ENCODE data around the gene FAM13A. TPM values are rescaled to one million over a fixed set of nuclear protein-coding genes. Genes with fewer than 3 reads are reported as not detected.

Gene FAM13A
- total and polyA plus RNA-seq, 9 of the 15 experiments (the other 6 are each of a cell fraction or from before 2014, with no cell fraction given) = 11.3 to 23.3 (median 14.7) TPM

DNA sequence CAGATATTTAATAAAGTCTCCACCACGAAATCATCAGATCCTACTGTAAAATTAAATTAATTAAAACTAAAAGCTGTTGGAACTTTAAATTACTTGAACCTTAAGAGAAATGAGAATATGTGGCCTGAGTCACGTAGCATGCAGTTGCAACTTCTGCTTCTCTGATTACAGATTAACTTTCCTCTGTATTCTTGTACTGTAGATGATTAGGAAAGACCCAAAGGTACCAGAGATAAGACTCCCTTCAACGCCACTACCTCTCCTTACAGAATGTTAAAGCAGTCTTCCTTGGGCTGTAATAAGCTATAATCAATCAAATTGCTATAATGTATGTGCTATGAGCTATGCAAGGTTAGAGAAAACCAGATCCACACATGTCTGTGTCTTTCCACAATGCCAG is 47.9 kb downstream of the FAM13A start:
- H3K9ac ChIP-seq (ENCODE audit: insufficient read depth in 1 of 2, low read depth in 2 of 2, low read length in 2 of 2) = 0 out of 4 replicates have a peak overlapping the region, but pooled peaks of 1 of the 2 experiments have one; percentile 10
- TF ChIP-seq, protein P1, sequence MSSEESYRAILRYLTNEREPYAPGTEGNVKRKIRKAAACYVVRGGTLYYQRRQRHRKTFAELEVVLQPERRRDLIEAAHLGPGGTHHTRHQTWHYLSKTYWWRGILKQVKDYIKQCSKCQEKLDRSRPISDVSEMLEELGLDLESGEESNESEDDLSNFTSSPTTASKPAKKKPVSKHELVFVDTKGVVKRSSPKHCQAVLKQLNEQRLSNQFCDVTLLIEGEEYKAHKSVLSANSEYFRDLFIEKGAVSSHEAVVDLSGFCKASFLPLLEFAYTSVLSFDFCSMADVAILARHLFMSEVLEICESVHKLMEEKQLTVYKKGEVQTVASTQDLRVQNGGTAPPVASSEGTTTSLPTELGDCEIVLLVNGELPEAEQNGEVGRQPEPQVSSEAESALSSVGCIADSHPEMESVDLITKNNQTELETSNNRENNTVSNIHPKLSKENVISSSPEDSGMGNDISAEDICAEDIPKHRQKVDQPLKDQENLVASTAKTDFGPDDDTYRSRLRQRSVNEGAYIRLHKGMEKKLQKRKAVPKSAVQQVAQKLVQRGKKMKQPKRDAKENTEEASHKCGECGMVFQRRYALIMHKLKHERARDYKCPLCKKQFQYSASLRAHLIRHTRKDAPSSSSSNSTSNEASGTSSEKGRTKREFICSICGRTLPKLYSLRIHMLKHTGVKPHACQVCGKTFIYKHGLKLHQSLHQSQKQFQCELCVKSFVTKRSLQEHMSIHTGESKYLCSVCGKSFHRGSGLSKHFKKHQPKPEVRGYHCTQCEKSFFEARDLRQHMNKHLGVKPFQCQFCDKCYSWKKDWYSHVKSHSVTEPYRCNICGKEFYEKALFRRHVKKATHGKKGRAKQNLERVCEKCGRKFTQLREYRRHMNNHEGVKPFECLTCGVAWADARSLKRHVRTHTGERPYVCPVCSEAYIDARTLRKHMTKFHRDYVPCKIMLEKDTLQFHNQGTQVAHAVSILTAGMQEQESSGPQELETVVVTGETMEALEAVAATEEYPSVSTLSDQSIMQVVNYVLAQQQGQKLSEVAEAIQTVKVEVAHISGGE (CRISPR knock-in tag; IDR thresholded peaks at IDR 0.05) = 0 out of 6 replicates have a peak, but pooled peaks of 1 of the 3 experiments have one; percentile 2
- TF ChIP-seq, protein P2, sequence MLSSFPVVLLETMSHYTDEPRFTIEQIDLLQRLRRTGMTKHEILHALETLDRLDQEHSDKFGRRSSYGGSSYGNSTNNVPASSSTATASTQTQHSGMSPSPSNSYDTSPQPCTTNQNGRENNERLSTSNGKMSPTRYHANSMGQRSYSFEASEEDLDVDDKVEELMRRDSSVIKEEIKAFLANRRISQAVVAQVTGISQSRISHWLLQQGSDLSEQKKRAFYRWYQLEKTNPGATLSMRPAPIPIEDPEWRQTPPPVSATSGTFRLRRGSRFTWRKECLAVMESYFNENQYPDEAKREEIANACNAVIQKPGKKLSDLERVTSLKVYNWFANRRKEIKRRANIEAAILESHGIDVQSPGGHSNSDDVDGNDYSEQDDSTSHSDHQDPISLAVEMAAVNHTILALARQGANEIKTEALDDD (IDR thresholded peaks at IDR 0.05) = 0 out of 2 replicates have a peak, but pooled peaks have one; percentile 26
- TF ChIP-seq, protein P3, sequence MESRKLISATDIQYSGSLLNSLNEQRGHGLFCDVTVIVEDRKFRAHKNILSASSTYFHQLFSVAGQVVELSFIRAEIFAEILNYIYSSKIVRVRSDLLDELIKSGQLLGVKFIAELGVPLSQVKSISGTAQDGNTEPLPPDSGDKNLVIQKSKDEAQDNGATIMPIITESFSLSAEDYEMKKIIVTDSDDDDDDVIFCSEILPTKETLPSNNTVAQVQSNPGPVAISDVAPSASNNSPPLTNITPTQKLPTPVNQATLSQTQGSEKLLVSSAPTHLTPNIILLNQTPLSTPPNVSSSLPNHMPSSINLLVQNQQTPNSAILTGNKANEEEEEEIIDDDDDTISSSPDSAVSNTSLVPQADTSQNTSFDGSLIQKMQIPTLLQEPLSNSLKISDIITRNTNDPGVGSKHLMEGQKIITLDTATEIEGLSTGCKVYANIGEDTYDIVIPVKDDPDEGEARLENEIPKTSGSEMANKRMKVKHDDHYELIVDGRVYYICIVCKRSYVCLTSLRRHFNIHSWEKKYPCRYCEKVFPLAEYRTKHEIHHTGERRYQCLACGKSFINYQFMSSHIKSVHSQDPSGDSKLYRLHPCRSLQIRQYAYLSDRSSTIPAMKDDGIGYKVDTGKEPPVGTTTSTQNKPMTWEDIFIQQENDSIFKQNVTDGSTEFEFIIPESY (CRISPR knock-in tag; IDR thresholded peaks at IDR 0.05) = no peak
- TF ChIP-seq NFE2L1 (tag; IDR thresholded peaks at IDR 0.05; ENCODE audit: borderline replicate concordance, low read depth) (no peak), HSF4 (CRISPR knock-in tag; IDR thresholded peaks at IDR 0.05; ENCODE audit: borderline replicate concordance) (no peak)
- TF ChIP-seq, protein P4, sequence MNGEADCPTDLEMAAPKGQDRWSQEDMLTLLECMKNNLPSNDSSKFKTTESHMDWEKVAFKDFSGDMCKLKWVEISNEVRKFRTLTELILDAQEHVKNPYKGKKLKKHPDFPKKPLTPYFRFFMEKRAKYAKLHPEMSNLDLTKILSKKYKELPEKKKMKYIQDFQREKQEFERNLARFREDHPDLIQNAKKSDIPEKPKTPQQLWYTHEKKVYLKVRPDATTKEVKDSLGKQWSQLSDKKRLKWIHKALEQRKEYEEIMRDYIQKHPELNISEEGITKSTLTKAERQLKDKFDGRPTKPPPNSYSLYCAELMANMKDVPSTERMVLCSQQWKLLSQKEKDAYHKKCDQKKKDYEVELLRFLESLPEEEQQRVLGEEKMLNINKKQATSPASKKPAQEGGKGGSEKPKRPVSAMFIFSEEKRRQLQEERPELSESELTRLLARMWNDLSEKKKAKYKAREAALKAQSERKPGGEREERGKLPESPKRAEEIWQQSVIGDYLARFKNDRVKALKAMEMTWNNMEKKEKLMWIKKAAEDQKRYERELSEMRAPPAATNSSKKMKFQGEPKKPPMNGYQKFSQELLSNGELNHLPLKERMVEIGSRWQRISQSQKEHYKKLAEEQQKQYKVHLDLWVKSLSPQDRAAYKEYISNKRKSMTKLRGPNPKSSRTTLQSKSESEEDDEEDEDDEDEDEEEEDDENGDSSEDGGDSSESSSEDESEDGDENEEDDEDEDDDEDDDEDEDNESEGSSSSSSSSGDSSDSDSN (IDR thresholded peaks at IDR 0.05; ENCODE audit: borderline replicate concordance in 1 of 2, low read depth in 2 of 2, low read length in 2 of 2) = no peak
- TF ChIP-seq, protein P5, sequence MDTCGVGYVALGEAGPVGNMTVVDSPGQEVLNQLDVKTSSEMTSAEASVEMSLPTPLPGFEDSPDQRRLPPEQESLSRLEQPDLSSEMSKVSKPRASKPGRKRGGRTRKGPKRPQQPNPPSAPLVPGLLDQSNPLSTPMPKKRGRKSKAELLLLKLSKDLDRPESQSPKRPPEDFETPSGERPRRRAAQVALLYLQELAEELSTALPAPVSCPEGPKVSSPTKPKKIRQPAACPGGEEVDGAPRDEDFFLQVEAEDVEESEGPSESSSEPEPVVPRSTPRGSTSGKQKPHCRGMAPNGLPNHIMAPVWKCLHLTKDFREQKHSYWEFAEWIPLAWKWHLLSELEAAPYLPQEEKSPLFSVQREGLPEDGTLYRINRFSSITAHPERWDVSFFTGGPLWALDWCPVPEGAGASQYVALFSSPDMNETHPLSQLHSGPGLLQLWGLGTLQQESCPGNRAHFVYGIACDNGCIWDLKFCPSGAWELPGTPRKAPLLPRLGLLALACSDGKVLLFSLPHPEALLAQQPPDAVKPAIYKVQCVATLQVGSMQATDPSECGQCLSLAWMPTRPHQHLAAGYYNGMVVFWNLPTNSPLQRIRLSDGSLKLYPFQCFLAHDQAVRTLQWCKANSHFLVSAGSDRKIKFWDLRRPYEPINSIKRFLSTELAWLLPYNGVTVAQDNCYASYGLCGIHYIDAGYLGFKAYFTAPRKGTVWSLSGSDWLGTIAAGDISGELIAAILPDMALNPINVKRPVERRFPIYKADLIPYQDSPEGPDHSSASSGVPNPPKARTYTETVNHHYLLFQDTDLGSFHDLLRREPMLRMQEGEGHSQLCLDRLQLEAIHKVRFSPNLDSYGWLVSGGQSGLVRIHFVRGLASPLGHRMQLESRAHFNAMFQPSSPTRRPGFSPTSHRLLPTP (IDR thresholded peaks at IDR 0.05; ENCODE audit: borderline replicate concordance, extremely low read depth, insufficient read length) = no peak

More for the DNA sequence above, 47.9 kb downstream of the FAM13A start:
- peak overlapping the region; percentile 47 for H3K4me2 ChIP-seq (ENCODE audit: insufficient read depth, low read length)
- no peaks in the 10 kb centered on the region for H3K27me3 ChIP-seq (ENCODE audit: control insufficient read depth in 2 of 2, insufficient read depth in 2 of 2, low read length in 2 of 2)
- intact Hi-C loops (cut with micrococcal nuclease) (no loop called here), in situ Hi-C loops (cut with MboI) (no loop called here)
- no peaks in the 10 kb centered on the region for H4K20me1 ChIP-seq (replicated peaks; ENCODE audit: control insufficient read depth, insufficient read depth, low read length)
- H3K79me2 ChIP-seq (ENCODE audit: control insufficient read depth, insufficient read depth, low read length) = peaks cover 15% of the 10 kb centered on the region
- peaks cover 39% of the 10 kb centered on the region; the same call in 2 of the 3 replicates for H3K36me3 ChIP-seq (ENCODE audit: control insufficient read depth, insufficient read depth, low read length)
- no peak for FAIRE-seq
- WGBS (ENCODE audit: insufficient coverage, low coverage, missing lambda C conversion rate) = 40% methylated on average over 3 of the region's 3 CpGs
- no peaks in the 10 kb centered on the region for H3K9me3 ChIP-seq (replicated peaks; ENCODE audit: control insufficient read depth, insufficient read depth, low read depth, low read length)
- no TSS peak for BruUV-seq (replicated peaks)
- no peak overlapping the region for H3K4me3 ChIP-seq
- ChIA-PET POLR2A (no interaction called here), CTCF (ENCODE audit: low intra/inter-chr PET ratio) (interaction anchor here (0.6 kb wide), 1 partner anchor 336 kb away, joined by 3 read pairs; no protein-coding TSS in a partner anchor)
- H3K4me1 ChIP-seq (replicated peaks in 1 of 2; ENCODE audit: control insufficient read depth in 2 of 2, insufficient read depth in 2 of 2, low read length in 2 of 2) = peaks cover 0 to 12% of the 10 kb centered on the region in 2 experiments; a peak in 2 of 5 replicates
- H3K27ac ChIP-seq (ENCODE audit: extremely low read depth, low read depth, low read length) = peak overlapping the region; percentile 66
- DNase-seq (ENCODE audit: extremely low read depth in 1 of 4, low spot score in 3 of 4) = no peak
- H2AFZ ChIP-seq (ENCODE audit: low read depth, low read length) = 0 out of 2 replicates have a peak overlapping the region, but pooled peaks have one; percentile 7
- ATAC-seq = peak; percentile 70
- no peaks in the 10 kb centered on the region for H3K9me1 ChIP-seq (ENCODE audit: control insufficient read depth, insufficient read depth, low read length)

All from K562 (cell line).